GM13977 (cell line): Measurements from ENCODE around the gene MYCBPAP.
A peak's percentile ranks its signal among the peaks of the same experiment; 100 is the strongest.

Experiments used
- DNase-seq: peaks from one replicate; pipeline ENCODE4 v3.0.0; 2012; ENCODE audit warnings: low spot score
- CTCF ChIP-seq: IDR thresholded peaks from 2 replicates; pipeline ENCODE4 v1.5.1; 2012; ENCODE audit warnings: mild to moderate bottlenecking, control low read depth; ENCODE audit not compliant: insufficient read depth; ENCODE audit errors: extremely low read depth, missing control alignments
- in situ Hi-C: fragments of 300-500 bp; cut with MboI; formaldehyde crosslinking; loops from one replicate; pipeline ENCODE4 v1.12.0; 2022; ENCODE audit warnings: low sequenced_read_pairs, low pct_unique_long_range_greater_than_20kb, mixed read lengths, inconsistent platforms; ENCODE audit not compliant: unreplicated experiment

Gene MYCBPAP

GRCh38 chr17:50505591-50506130, 2.6 kb upstream of the MYCBPAP start:
- in situ Hi-C loops: no loop called here
- no peak for TF ChIP-seq CTCF
- no peak for DNase-seq

GRCh38 chr17:50506298-50506697, 1.9 kb upstream of the MYCBPAP start:
- no peak for TF ChIP-seq CTCF
- DNase-seq: no peak
- in situ Hi-C loops: no loop called here

DNA sequence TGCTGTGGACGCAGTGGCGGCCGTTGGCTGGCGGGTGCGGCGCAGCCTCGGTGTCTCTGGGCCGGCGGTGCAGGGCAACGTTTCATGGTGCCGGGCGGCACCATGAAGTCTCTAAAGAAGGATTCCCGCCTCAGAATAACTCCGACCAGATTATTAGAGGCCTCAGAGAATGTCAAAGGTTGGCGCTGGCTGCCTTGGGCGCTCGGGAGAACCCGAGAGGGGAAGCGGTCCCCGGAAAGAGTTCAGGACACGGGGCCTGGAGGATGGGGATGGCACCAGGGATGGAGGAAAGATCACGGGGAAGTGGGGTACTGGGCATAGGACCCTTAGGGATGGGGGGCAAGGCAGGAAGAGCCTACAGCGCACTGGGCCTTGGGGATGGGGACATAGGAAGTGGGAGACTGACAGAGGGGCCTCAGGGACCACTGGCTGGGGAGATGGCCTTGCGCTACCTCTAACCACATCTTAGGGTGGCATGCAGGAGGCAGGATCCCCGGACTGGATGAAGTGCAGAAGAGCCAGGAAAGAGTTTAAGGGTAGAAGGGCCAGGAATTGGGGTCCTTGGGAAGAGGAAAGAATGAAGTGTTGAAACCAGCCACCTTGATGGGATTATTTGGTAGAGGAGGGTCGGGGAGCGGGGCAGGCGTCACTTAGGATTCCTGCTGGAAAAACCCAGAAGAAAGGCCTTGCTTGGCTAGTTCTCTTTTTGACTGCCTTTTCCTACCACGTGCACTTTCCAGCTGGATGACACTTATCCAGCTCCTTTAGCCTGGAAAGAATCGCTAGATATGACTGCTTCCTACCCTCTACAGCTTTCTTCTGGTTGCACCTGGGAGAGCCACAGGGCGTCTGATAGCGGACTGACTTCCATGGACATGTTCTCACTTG, 578 bp downstream of the MYCBPAP start:
- in situ Hi-C loops: no loop called here
- TF ChIP-seq CTCF: peak; percentile 35
- DNase-seq: no peak

- TF ChIP-seq CTCF: no peak
- in situ Hi-C loops: no loop called here
- DNase-seq: peak; percentile 90
Observed at GRCh38 chr17:50511058-50511457, 2.8 kb downstream of the MYCBPAP start.

GRCh38 chr17:50513495-50513894, 5.3 kb downstream of the MYCBPAP start:
- no peak for TF ChIP-seq CTCF
- in situ Hi-C loops: no loop called here
- DNase-seq: no peak

DNA sequence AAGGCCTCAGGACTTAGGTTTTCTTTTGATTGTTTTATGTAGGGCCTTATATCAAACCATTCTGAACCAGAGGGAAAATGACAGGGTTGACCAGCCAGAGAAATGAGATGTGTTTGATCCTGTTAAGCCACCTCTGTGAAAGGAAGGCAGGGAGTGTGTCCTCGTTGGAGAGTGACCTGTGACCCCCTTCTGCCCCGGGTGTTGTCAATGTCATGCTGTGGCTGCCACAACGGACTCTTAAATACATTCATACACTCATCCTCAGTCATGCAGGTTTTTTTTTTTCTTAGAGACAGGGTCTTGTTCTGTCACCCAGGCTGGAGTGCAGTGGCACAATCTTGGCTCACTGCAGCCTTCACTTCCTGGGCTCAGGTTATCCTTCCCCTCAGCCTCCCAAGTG, 6.1 kb downstream of the MYCBPAP start:
- no peak for TF ChIP-seq CTCF
- in situ Hi-C loops: no loop called here
- no peak for DNase-seq
